Gastrocnemius medialis (tissue), 4 donors: ENCODE results near the gene GABBR2. TPM values are rescaled to one million over a fixed set of nuclear protein-coding genes. Genes with fewer than 3 reads are reported as not detected.
"Not testable (repeated sequence)": the region's sequence is repeated elsewhere in the genome, so short reads cannot be mapped to it uniquely, and the experiment has no call there.

Experiments
- ATAC-seq, 2 donors: fragments of 150-250 bp; one replicate each; pipeline ENCODE4 v1.9.1; 2016
- DNase-seq, 2 donors: peaks; one replicate each; pipeline ENCODE4 v3.0.0-alpha.2; 2019
- H3K27ac ChIP-seq, 4 donors: fragments of 200-600 bp; sonication (generic); 1 replicate in 1 of 4; 2 replicates in 3 of 4; pipeline ENCODE4 v1.5.1; 2016 to 2018; ENCODE audit warnings: mild to moderate bottlenecking in 2 of 4, moderate library complexity in 1 of 4
- H3K27me3 ChIP-seq, 3 donors: fragments of 200-600 bp; sonication (generic) in 2 of 3; 1 replicate in 1 of 3; 2 replicates in 2 of 3; pipeline versions ENCODE4 v1.5.1 to v1.6.0; 2016 to 2019; ENCODE audit warnings: mild to moderate bottlenecking in 1 of 3, moderate library complexity in 1 of 3
- H3K36me3 ChIP-seq, 2 donors: fragments of 200-600 bp; sonication (generic) in 1 of 2; one replicate each; pipeline ENCODE4 v1.5.1; 2017 to 2018
- H3K4me1 ChIP-seq, 2 donors: fragments of 200-600 bp; sonication (generic) in 1 of 2; one replicate each; pipeline ENCODE4 v1.5.1; 2016 to 2017; ENCODE audit warnings: mild to moderate bottlenecking in 2 of 2
- H3K4me3 ChIP-seq, 4 donors: fragments of 200-600 bp; sonication (generic) in 3 of 4; 1 replicate in 1 of 4; 2 replicates in 3 of 4; pipeline ENCODE4 v1.5.1; 2016 to 2019; ENCODE audit warnings: mild to moderate bottlenecking in 2 of 4
- H3K9me3 ChIP-seq, 3 donors: fragments of 200-600 bp; sonication (generic) in 2 of 3; 1 replicate in 1 of 3; 2 replicates in 2 of 3; pipeline ENCODE4 v1.5.1; 2016 to 2019
- CTCF ChIP-seq, 5 experiments: fragments of 450-650 bp in 3 of 5; fragments of 200-600 bp in 2 of 5; sonication (generic) in 2 of 5; IDR thresholded peaks in 4 of 5; conservative IDR thresholded peaks in 1 of 5; 1 replicate in 4 of 5; 2 replicates in 1 of 5; pipeline ENCODE4 v1.5.1; 2016 to 2019; ENCODE audit warnings: antibody characterized with exemption in 5 of 5, mild to moderate bottlenecking in 3 of 5, moderate library complexity in 3 of 5
- POLR2A ChIP-seq, 2 donors: fragments of 450-650 bp; IDR thresholded peaks; one replicate each; pipeline ENCODE4 v1.6.1; 2017; ENCODE audit warnings: antibody characterized with exemption in 2 of 2, mild to moderate bottlenecking in 2 of 2, moderate library complexity in 2 of 2
- in situ Hi-C, 4 donors: fragments of 200-750 bp; cut with MboI; loops; one replicate each; pipeline versions ENCODE4 v1.15.0 to v1.8.0; 2017; ENCODE audit warnings: low sequenced_read_pairs in 4 of 4
- intact Hi-C: fragments of 100-400 bp; cut with DNase I; formaldehyde crosslinking; loops from one replicate; pipeline ENCODE4 v1.15.1; 2023; ENCODE audit warnings: low total_unique reads
- total RNA-seq, 4 donors: library from RNA; depleted of rRNA; stranded (reverse); fragments of >200 nt; gene quantifications; one replicate each; pipeline versions ENCODE4 v1.1.0 to v1.2.3, GENCODE V29; 2016

GABBR2 gene
- total RNA-seq, 4 donors from 2014 or later, result 0.46 to 0.80 TPM; not detected in 2

- Histone ChIP-seq H3K9me3 (no peaks in the 10 kb centered on the region), H3K4me1 (no peaks in the 10 kb centered on the region), H3K27me3 (no peaks in the 10 kb centered on the region), H3K36me3 (no peaks in the 10 kb centered on the region), H3K4me3 (no peak overlapping the region), H3K27ac (no peak overlapping the region)
- intact Hi-C loops, result no loop called here
- TF ChIP-seq POLR2A (IDR thresholded peaks at IDR 0.05) (no peak), CTCF (IDR thresholded peaks at IDR 0.05 in 4 of 5, conservative IDR thresholded peaks at IDR 0.05 in 1 of 5) (no peak)
- in situ Hi-C loops, result no loop called here
- ATAC-seq (no peak), DNase-seq (no peak)
Measured at GRCh38 chr9:98665501-98665900, 43.2 kb downstream of the GABBR2 start.

- H3K9me3 ChIP-seq, result no peaks in the 10 kb centered on the region
- TF ChIP-seq POLR2A (IDR thresholded peaks at IDR 0.05) (no peak), CTCF (IDR thresholded peaks at IDR 0.05 in 4 of 5, conservative IDR thresholded peaks at IDR 0.05 in 1 of 5) (no peak)
- in situ Hi-C loops, result no loop called here
- no peaks in the 10 kb centered on the region for H3K4me1 ChIP-seq
- no peak for DNase-seq
- no peaks in the 10 kb centered on the region for H3K36me3 ChIP-seq
- H3K4me3 ChIP-seq, result no peak overlapping the region
- ATAC-seq, result no peak
- no peaks in the 10 kb centered on the region for H3K27me3 ChIP-seq
- no peak overlapping the region for H3K27ac ChIP-seq
- intact Hi-C loops, result no loop called here
Measured at GRCh38 chr9:98660541-98660940, 48.2 kb downstream of the GABBR2 start.

- Histone ChIP-seq H3K27me3 (no peaks in the 10 kb centered on the region), H3K27ac (no peak overlapping the region), H3K9me3 (no peaks in the 10 kb centered on the region), H3K4me3 (no peak overlapping the region), H3K36me3 (no peaks in the 10 kb centered on the region), H3K4me1 (no peaks in the 10 kb centered on the region)
- in situ Hi-C loops, result no loop called here
- TF ChIP-seq CTCF (IDR thresholded peaks at IDR 0.05 in 4 of 5, conservative IDR thresholded peaks at IDR 0.05 in 1 of 5) (no peak), POLR2A (IDR thresholded peaks at IDR 0.05) (no peak)
- intact Hi-C loops, result loop anchor here (10.0 kb wide), 1 partner anchor 84 kb away; no protein-coding TSS in a partner anchor
- ATAC-seq, result no peak
- no peak for DNase-seq
Measured at GRCh38 chr9:98658951-98659351, 49.8 kb downstream of the GABBR2 start.

GRCh38 chr9:98657897-98658296 lies 50.8 kb downstream of the GABBR2 start:
- TF ChIP-seq POLR2A (IDR thresholded peaks at IDR 0.05) (no peak), CTCF (IDR thresholded peaks at IDR 0.05 in 4 of 5, conservative IDR thresholded peaks at IDR 0.05 in 1 of 5) (no peak)
- in situ Hi-C loops, result no loop called here
- Histone ChIP-seq H3K27ac (no peak overlapping the region), H3K9me3 (no peaks in the 10 kb centered on the region), H3K4me3 (no peak overlapping the region), H3K36me3 (no peaks in the 10 kb centered on the region), H3K4me1 (no peaks in the 10 kb centered on the region), H3K27me3 (no peaks in the 10 kb centered on the region)
- intact Hi-C loops, result loop anchor here (10.0 kb wide), 1 partner anchor 83 kb away; no protein-coding TSS in a partner anchor
- ATAC-seq (no peak), DNase-seq (no peak)

- H3K9me3 ChIP-seq, result no peaks in the 10 kb centered on the region
- no peaks in the 10 kb centered on the region for H3K4me1 ChIP-seq
- in situ Hi-C loops (no loop called here), intact Hi-C loops (loop anchor here (10.0 kb wide), 1 partner anchor 82 kb away; no protein-coding TSS in a partner anchor)
- H3K36me3 ChIP-seq, result no peaks in the 10 kb centered on the region
- H3K4me3 ChIP-seq, result no peak overlapping the region
- DNase-seq, result no peak
- no peak for TF ChIP-seq POLR2A (IDR thresholded peaks at IDR 0.05)
- TF ChIP-seq CTCF (IDR thresholded peaks at IDR 0.05 in 4 of 5, conservative IDR thresholded peaks at IDR 0.05 in 1 of 5), result no peak
- ATAC-seq, result no peak
- no peaks in the 10 kb centered on the region for H3K27me3 ChIP-seq
- H3K27ac ChIP-seq, result no peak overlapping the region
Measured at GRCh38 chr9:98656511-98656910, 52.2 kb downstream of the GABBR2 start.

- intact Hi-C loops, result loop anchor here (10.0 kb wide), 1 partner anchor 81 kb away; no protein-coding TSS in a partner anchor
- H3K27me3 ChIP-seq, H3K9me3 ChIP-seq, H3K4me1 ChIP-seq, H3K36me3 ChIP-seq, in situ Hi-C loops, H3K4me3 ChIP-seq, ATAC-seq, DNase-seq, H3K27ac ChIP-seq: not testable (repeated sequence)
Measured at GRCh38 chr9:98655428-98655827, 53.3 kb downstream of the GABBR2 start.
